Activated effector memory CD4-positive, alpha-beta T cell treated with anti-CD3 and anti-CD28 coated beads, Interleukin-2, amount 50 U/mL, for 16 hours (primary cell): Measurements from ENCODE around the gene UQCR10.
"Not testable (repeated sequence)": the region's sequence is repeated elsewhere in the genome, so short reads cannot be mapped to it uniquely, and the experiment has no call there.

Experiments
- DNase-seq: peaks from one replicate; pipeline ENCODE4 v3.0.0-alpha.2; 2020

Gene UQCR10

DNA sequence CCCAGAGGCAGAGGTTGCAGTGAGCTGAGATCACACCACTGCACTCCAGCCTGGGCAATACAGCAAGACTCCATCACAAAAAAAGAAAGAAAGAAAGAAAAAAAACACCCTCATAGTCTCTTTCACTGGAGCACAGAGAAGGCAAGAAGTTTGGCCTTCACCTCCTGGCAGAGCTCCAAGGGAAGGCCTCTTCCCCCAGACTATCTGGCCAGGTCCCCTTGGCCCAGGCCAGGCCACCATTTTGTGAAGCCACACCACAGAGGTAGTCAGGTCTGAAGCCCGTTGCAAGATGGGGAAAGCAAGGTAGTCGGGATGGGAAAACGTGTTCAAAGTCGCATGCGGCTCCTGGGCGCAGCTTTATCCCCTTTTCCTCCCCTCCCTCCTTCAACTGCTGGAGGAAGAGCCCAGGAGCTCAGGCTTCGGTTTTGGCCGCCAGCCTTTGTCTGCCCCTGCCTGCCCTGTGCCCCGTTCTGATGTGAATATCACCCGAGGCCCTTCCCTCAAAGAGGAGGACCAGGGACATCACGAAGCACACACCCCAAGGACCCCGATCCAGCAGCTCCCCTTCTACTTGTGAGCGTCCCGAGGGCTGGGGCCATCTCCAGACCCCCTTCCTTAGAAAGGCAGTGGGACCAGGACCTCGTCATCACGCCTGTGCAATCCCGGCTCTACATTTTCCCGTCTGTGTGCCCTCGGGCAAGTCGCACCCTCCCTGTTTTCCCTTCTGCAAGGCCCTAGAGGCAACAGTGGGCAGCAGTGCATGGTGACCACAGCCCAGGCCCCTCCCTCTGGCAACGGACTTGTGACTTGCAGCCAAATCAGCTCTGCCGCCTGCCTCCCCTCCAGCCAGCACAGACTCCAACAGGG is 29.7 kb upstream of the UQCR10 start:
- no peak for DNase-seq

DNA sequence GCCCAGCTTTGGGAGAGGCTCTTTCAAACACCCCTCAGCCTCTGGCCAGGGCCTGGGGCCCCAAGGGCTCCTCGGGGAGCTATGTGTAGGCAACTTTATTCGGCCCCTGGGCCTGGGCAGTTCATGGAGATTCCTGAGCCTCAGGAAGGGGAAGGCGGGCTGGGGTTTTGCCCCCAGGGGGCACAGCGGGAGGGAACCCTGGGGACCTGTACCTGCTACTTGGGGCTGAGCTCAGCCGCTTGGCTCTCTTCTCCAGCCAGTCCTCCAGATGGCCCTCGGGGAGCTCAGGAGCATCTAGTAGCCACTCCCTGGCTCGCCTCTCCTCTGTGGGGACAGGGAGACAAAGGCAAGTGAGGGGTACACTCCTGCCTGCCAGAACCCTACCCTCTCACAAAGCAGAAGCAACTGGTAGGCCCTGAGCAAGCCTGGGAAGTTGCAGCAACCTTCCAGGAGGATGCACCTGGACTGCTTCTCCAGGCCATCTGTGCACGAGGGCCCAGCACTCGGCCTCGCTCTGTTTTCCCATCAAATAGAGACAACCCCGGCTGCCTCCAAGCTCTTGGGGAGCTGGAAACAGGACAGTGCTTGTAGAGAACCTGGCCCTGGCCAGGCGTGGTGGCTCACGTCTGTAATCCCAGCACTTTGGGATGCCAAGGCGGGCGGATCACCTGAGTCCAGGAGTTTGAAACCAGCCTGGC is 28.9 kb upstream of the UQCR10 start:
- DNase-seq = no peak

DNA sequence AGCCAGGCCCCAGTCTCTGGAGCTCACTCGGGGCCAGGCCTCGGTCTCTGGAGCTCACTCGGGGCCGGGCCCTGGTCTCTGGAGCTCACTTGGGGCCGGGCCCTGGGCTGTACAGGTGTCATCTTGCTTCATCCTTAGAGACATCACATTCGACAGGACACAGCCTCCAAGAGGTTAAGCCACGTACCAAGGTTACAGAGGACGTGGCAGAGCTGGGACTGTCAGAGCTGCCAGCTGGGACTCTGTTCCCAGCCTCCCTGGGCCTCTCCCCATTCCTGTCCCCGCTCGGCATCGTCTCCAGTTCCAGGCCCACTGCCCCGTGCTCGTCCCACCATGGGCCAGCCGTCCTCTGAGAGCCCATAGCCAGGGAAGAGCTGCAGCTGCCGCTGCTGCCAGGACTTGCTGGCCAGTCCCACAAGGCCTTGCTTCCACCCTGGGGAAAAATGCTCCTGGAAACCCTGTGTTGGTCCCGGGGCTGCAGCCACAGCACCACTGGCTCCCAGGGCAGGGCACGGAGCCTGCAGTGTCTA is 27.8 kb upstream of the UQCR10 start:
- DNase-seq = no peak

DNA sequence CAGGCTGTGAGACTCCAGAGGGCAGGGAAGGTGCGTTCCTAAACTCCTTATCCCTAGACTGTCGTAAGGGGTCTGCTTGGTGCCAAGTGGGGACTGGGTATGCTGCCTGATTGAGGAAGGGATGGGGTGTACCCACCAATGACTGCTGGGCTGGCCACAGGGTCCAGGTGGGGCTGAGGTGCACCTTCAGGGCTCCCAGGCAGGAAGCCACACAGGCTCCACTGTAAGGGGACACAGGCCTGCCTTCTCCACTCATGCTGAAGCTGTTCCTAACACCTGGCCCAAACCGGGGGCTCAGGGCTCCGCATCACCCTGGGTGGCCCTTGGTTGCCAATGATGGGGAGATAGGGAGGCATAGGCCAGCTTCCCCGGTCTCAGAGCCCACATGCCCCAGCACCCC is 27.0 kb upstream of the UQCR10 start:
- DNase-seq = no peak

DNA sequence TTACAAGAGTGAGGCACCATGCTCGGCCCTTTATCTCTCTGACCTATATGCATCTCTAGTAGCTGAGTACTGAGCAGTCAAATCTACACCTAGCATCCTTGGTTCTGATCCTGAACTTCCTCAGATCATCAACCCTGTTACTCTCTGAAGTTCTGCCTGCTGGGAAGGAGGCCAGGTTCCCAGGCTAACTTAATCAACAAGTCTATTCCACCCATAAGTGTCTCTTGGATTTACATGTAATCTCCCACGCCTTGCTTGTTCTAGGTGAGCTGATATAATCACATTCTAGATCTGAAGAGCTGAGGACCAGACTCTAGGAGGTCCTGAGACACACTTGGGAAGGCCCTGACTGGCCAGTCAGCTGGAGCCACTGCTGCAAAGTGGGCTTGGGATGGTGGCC is 25.2 kb upstream of the UQCR10 start:
- no peak for DNase-seq

DNA sequence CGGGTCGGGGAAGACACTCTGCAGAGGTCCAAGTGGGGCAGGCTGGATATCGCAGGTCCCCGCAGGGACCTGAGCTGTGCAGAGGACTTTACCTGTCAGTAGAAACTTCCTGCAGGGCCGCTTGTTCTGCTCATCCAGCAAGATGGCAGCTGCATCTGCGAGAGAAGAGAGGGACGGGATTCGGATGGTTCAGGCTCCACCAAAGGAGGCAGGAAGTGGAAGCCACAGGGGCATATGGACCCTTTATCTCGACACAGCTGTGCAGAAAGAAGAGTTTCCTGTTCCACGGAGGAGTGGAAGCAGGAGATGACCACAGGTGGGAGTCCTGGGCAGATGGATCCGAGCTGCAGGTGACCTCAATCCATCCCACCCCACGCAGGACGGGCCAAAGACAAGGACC is 24.8 kb upstream of the UQCR10 start:
- no peak for DNase-seq

DNA sequence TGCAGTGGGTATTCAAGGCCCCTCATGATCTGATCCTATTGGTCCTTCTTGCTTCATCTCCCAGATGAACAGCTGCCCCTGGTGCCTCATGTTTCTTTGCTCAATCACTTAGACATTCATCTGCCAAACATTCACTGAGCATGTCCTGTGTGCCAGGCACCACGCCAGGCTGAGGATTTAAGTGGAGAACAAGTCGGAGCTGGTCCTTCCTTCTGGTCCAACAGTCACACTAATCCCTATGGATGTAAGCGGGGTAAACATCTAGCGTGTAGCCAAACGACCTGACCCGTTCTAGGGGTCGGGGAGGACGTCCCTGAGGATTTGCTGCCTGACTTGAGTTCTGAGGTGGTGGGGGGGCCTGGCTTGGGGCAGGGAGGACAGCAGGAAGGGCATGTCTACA is 22.3 kb upstream of the UQCR10 start:
- DNase-seq = no peak

DNA sequence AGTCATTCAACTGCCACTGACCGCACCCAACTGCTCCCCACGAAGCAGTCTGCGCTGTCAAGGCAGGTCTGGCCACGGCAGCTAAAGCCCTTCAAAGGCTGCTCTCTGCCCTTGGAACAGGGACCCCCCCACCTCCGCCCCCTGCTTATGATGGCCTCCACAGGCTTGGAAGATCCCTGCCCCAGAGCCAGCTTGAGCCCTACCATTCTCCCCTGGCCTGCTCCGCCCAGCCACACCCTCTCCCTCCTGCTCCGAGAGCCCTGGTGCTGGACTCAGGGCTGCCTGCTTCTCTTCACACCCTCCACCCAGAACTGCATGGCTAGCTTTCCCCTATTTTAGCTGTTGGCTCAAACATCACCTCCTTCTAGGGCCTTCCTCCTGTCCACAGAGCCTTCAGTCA is 19.3 kb upstream of the UQCR10 start:
- no peak for DNase-seq

DNA sequence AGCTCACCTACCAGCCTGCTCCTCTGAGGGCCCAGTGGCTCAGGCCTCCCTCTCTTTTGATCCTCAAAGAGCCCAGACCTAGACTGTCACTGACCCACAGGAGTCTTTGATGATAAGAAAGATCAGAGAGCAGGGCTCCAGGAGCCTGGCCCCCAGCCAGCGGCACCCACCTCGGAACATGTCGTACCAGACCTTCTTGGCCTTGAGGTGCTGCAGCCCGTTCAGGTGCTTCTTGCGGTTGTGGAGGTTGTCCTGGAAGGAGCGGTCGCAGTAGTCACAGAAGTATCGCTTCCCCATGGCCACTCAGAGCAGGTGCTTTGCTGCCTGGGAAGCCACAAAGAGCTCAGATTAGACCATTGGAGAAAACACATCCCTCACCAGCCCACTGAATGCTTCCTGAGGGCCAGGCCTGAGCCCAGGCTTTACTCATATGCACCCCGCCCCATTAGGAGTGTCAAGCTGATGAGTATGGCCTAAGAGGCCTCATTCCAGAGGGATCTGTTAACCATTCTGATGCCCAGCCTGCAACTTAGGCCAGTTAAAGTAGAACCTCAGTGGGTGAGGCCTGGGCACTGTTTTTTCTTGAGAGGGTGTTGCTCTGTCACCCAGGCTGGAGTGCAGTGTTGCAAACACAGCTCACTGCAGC is 18.8 kb upstream of the UQCR10 start:
- no peak for DNase-seq

DNA sequence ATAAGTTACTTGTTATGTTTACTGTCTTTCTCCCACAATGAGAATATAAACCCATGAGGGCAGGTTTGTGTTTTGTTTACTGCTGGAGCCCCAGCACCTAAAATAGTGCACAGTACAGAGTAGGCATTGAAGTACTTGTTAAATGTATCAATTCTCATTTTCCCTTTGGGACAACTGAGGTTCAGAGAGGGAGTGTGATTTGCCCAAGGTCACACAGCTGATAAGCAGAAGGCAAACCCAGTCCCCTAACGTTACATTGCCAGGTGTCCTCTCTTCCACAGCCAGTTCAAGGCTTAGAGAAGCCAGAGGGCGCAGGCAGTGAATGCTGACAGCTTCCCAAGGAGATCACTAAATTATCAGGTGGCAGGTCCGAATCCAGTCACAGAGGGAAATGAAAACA is 17.1 kb upstream of the UQCR10 start:
- no peak for DNase-seq

DNA sequence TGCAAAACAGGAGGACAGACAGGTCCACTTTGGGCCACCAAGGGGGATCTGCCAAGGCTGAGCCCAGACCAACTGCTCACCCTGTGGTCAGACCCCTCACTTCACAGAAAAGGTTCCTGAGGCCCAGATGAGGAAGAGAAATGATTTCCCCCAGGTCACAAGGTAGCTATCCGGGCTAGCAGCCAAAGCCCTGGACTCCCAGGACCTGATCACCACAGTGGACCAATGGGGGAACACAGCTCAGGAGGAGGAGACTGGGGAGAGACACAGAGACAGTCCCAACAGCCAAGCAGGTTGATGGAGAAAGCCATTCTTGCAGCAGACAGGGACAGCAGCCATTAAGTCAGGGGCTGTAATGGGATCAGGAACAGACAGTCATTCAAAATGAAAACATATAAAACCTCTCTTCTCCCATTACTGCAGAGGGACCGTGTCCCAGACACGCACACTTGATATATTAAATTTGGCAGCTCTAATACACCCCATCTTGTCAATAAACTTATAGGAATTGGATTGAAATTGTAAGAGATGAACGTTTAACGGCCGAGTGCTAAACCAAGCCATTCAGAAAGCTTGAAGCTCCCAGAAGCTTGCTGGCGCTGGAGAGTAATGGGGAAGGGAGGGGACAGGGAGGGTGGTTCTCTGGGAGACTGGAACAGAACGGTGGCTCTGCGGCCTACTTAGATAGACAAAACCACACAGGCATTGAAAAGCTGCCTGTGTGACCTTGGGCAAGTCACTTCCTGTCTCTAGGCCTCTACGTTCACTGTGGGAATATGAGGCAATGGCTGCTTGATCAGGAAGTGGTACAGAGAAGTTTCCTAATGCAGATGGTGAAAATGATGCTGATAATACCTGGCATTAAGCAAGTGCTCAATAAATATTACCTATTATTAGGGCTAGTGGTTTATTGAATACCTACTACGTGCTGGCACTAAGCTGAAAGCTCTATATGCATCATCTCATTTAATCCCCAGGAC is 16.3 kb upstream of the UQCR10 start:
- DNase-seq = no peak

DNA sequence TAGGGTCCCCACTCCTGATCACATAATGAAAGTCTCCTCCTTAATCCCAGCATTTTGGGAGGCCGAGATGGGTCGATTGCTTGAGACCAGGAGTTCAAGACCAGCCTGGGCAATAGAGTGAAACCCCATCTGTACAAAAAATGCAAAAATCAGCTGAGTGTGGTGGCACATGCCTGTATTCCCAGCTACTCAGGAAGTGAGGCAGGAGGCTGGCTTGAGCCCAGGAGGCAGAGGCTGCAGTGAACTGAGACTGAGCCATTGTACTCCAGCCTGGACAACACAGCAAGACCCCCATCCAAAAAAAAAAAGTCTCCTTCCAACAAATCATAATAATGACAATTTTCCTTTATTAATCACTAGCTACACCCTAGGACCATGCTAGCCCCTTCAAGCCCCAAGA is 15.5 kb upstream of the UQCR10 start:
- DNase-seq = no peak

DNA sequence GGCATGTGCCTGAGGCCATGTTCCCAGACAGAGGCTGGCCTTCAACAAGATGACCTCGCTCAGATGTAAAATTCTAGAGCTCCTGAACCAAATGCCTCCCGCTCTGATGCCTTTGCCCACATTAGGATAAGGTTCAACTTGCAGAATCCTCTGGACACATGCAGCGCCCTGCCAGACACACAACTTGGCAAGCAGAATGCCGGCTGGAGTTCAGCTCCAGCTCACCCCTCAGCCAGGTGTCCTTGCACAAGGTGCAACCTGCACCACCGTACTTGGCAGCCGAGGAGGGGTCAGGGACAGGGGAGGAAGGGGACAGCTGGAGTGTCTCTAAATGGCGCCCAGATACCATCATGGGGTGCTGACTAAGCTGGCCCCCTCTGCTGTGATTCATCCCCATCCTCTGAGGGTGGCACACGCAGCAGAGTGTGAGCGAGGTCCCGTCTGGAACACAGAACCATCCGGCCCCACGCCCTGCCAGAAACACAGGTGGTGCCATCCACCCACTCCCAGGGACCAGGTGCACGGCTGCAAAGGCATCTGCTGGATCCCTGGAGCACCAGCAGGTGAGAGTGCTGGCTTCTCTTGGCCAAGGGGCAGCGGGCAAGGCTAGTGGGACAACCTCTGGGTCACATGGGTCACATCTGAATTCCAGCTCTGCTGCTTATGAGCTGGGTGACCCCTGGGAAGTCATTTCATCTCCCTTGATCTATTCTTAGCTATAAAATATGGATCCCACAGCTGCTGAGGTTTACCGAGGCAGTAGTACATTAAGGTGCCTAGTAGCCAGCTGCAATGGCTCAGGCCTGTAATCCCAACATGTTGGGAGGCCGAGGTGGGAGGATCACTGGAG is 13.1 kb upstream of the UQCR10 start:
- DNase-seq = no peak

DNA sequence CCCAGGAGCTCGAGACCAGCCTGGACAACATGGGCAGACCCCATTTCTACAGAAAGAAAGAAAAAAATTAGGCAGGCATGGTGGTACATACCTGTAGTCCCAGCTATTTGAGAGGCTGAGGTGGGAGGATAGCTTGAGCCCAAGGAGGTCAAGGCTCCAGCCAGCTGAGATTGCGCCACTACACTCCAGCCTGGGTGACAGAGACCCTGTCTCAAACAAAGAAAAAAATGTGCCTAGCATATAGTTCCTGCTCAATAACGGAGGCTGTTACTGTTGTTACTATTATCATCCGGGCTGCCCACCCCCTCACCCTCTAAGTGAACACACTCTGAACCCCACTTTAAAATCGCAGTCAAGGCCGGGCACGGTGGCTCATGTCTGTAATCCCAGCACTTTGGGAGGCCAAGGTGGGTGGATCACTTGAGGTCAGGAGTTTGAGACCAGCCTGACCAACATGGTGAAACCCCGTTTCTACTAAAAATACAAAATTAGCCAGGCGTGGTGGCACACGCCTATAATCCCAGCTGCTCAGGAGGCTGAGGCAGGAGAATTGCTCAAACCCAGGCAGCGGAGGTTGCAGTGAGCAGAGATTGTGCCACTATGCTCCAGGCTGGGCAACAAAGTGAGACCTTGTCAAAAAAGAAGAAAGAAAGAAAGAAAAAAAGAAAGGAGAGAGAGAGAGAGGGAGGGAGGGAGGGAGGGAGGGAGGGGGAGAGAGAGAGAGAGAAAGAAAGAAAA is 12.3 kb upstream of the UQCR10 start:
- DNase-seq = not testable (repeated sequence)

DNA sequence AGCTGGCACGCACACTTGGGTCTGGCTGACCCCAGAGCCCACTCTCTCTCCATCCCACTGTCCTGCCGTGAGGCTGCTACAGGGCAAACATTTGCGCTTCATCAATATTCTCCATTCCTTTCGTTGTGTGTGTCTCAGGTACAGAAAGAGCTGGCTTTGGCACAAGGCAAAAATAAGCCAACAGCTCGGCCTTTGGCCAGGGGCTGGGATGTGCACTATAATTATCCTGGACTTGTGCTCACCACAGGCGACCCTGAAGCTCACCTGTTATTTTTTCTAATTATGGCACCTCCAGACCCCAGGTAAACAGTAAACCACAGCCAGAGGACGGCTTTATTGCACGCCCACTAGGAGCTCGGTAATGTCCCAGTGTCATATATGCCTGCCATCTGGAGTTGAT is 11.3 kb upstream of the UQCR10 start:
- no peak for DNase-seq

DNA sequence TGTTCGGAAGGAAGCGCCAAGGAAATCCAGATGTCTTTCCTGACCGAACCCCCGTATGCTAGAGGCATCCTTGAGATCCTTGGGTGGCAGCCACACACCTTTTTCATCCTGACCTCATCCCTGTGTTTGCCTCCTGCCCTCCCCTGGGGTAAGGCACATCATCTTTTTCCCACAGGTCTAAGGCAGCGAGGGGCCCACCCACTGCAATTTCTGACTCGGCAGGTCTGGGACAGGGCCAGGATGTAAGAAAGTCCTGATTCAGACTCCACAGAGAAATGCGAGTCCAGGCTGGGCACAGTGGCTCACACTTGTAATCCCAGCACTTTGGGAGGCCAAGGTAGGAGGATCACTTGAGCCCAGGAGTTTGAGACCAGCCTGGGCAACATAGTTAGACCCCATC is 10.8 kb upstream of the UQCR10 start:
- DNase-seq = no peak

DNA sequence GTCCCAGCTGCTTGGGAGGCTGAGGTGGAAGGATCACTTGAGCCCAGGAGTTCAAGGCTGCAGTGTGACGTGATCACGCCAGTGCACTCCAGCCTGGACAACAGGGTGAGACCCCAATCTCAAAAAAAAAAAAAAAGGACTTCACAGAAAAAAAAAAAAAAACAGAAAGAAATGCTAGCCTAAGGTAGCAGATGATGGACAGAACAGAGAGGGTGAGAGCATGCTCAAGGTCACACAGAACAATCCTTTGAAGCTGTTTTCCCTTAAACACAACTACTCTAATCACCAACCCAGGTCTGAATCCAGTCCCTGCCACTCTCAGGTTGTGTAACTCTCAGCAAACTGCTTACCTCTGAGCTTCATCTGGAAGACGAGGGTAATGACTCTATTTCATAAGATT is 10.1 kb upstream of the UQCR10 start:
- no peak for DNase-seq

DNA sequence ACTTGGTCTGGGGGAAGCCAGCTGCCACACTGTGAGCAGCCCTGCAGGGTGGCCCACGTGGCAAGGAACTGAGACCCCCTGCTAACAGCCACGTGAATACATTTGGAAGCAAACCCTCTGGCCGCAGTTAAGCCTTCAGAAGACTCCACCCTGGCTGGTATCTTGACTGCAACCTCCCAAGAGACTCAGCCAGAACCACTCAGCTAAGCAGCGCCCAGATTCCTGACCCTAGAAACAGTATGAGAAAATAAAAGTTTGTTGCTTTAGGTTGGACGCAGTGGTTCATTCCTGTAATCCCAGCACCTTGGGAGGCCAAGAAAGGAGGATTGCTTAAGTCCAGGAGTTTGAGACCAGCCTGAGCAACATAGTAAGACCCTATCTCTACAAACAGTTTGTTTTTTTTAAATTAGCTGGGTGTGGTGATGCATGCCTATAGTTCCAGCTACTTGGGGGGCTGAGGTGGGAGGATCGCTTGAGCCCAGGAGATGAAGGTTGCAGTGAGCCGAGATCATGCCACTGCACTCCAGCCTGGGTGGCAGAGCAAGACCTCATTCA is 9.0 kb upstream of the UQCR10 start:
- DNase-seq = no peak

DNA sequence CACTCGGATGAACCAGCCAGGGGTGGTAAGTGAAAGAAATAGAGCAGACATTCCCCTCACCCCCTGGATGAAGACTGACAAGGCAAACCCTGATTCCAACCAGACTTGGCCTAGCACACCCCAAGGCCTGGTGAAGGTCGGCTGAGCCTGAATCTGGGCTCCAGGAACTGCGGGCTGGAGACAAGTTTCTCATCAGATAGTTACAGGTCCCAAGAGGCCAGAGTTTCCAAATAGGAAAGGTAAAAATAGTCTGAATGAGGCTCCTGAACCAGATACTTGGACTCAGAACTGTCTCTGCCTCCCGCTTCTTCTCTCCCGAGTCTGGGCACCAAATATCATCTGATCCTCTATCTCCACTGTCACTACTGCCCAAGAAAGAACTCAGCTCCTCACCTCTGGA is 8.2 kb upstream of the UQCR10 start:
- no peak for DNase-seq

DNA sequence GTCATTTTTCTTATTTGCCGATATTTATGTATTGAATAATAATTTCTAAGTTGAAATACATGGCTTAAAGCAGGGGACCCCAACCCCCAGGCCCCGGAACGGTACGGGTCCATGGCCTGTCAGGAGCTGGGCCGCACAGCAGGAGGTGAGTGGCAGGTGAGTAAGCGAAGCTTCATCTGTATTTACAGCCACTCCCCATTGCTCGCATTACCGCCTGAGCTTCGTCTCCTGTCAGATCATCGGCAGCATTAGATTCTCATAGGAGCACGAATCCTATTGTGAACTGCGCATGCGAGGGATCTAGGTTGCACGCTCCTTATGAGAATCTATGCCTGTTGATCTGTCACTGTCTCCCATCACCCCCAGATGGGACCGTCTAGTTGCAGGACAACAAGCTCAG is 4.9 kb upstream of the UQCR10 start:
- no peak for DNase-seq
